Activated naive CD8-positive, alpha-beta T cell treated with anti-CD3 and anti-CD28 coated beads for 36 hours (primary cell): ENCODE measurements around the gene DEUP1. TPM values are rescaled to one million over a fixed set of nuclear protein-coding genes. Genes with fewer than 3 reads are reported as not detected.
"Not testable (repeated sequence)": the region's sequence is repeated elsewhere in the genome, so short reads cannot be mapped to it uniquely, and the experiment has no call there.

Experiments
- DNase-seq: peaks from one replicate; pipeline ENCODE4 v3.0.0; 2021
- H3K27ac Mint-ChIP-seq: one replicate; pipeline ENCODE4 v1.8.0; 2022; ENCODE audit warnings: mild to moderate bottlenecking, moderate library complexity, mixed read lengths
- H3K27me3 Mint-ChIP-seq: one replicate; pipeline ENCODE4 v1.8.0; 2022; ENCODE audit warnings: mild to moderate bottlenecking, mixed read lengths
- H3K36me3 Mint-ChIP-seq: one replicate; pipeline ENCODE4 v1.8.0; 2021; ENCODE audit warnings: mild to moderate bottlenecking, mixed read lengths
- H3K4me1 Mint-ChIP-seq: one replicate; pipeline ENCODE4 v1.8.0; 2021; ENCODE audit warnings: mixed read lengths
- H3K4me3 Mint-ChIP-seq: one replicate; pipeline ENCODE4 v1.8.0; 2022; ENCODE audit warnings: mild to moderate bottlenecking, moderate library complexity, mixed read lengths
- H3K9me3 Mint-ChIP-seq: one replicate; pipeline ENCODE4 v1.8.0; 2022; ENCODE audit warnings: mixed read lengths
- total RNA-seq, 2 experiments: library from RNA; stranded (reverse); gene quantifications; one replicate each; pipeline ENCODE4 v1.2.3, GENCODE V29; 2021

DEUP1 gene
- not detected for total RNA-seq

DNA sequence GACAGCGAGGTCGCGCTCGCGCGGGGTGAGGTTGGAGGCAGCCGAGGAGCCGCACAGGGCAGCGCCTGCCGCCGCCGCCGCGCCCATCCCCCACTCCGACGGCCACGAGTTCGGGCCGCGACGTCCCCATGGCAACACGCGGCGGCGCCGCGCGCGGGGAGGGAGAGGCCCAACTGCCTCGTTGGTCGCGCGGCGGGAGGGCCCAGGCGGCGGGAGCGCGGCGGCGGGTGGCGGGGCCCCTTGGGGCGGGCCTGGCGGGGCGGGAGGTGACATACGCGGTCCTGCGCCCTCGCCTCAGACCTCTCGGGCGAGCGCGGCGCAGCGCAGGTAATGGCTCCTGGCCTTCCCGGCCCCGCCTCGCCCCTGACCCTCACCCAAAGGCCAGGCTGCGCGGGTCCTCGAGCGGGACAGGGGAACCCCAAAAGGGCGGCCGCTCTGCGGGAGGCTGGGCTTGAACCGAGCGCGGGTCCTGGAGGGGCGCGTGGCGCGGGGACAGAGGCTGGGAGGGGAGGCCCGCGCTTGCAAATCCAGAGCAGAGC lies at the start of gene DEUP1:
Gene DEUP1, plus strand, starts transcription at position 297 of the 539 bp plus-strand sequence. CDS start 1,518 bp downstream, outside the sequence.
- Mint-ChIP-seq H3K9me3 (peaks cover 4% of the 10 kb centered on the region), H3K4me1 (peaks cover 4% of the 10 kb centered on the region), H3K27ac (no peak within 1 kb of the TSS)

DNA sequence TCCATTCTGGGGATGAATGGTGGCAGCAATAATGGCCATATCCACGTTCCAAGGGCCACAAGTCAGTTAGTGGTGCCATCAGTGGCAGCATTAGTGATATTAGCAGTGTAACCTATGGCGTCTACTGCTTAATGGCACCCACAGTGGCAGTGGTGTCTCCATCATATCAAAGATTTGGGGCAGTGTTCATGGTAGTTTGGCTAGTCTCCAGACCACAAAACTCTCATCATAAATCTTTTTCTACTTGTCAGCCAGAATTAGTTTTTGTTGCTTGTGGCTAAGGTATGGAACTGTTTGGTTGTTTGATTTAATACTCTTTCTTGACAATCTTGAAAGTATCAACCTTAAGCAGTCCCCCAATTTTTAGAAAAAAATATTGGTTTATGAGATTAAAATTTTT lies 45.1 kb upstream of the DEUP1 start:
- peaks cover 15% of the 10 kb centered on the region for H3K27me3 Mint-ChIP-seq
- DNase-seq, result no peak
- no peaks in the 10 kb centered on the region for H3K36me3 Mint-ChIP-seq
- no peak overlapping the region for H3K4me3 Mint-ChIP-seq
- no peaks in the 10 kb centered on the region for H3K4me1 Mint-ChIP-seq
- H3K9me3 Mint-ChIP-seq, result no peaks in the 10 kb centered on the region
- H3K27ac Mint-ChIP-seq, result no peak overlapping the region

More for the DNA sequence above, at the start of gene DEUP1:
- Mint-ChIP-seq H3K27me3 (peaks cover 53% of the 10 kb centered on the region), H3K4me3 (peak within 1 kb of the TSS; percentile 34), H3K36me3 (no peaks in the 10 kb centered on the region)
- peak; percentile 28 for DNase-seq

DNA sequence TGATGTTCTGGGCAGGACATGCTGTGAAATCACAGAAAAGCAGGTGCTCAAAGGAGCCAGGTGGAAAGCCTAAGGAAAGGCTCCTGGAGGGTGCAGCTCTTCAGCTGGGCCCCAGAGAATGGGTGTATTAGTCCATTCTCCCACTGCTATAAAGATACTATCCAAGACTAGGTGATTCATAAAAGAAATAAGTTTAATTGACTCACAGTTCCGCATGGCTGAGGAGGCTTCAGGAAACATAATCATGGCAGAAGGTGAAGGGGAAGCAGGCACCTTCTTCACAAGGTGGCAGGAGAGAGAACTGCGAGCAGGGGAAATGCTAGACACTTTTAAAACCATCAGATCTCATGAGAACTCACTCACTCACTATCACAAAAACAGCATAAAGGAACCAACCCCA lies 43.1 kb upstream of the DEUP1 start:
- DNase-seq, result no peak
- Mint-ChIP-seq H3K9me3 (no peaks in the 10 kb centered on the region), H3K27ac (no peak overlapping the region), H3K27me3 (peaks cover 21% of the 10 kb centered on the region), H3K4me3 (no peak overlapping the region), H3K4me1 (no peaks in the 10 kb centered on the region), H3K36me3 (no peaks in the 10 kb centered on the region)

DNA sequence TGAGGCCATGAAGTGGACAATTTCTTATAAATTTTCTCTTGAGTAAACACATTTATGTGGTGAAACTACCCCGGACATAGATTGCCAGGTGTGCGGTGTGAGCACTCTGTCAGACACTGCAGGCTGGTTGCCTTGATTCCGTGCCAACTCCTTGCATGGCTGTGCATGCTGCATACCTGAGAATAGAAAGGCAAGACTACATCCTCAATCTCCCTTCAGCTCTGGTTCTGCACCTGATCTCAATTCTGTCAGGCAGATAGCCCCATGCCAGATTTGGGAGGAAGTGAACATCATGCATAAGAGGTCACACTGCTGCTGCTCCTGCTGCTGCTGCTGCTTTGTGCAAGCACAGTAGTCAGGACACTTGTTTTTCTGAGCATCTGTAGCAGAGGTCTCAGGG lies 42.5 kb upstream of the DEUP1 start:
- Mint-ChIP-seq H3K9me3 (no peaks in the 10 kb centered on the region), H3K27me3 (peaks cover 21% of the 10 kb centered on the region), H3K36me3 (no peaks in the 10 kb centered on the region), H3K27ac (no peak overlapping the region), H3K4me1 (no peaks in the 10 kb centered on the region), H3K4me3 (no peak overlapping the region)
- no peak for DNase-seq

DNA sequence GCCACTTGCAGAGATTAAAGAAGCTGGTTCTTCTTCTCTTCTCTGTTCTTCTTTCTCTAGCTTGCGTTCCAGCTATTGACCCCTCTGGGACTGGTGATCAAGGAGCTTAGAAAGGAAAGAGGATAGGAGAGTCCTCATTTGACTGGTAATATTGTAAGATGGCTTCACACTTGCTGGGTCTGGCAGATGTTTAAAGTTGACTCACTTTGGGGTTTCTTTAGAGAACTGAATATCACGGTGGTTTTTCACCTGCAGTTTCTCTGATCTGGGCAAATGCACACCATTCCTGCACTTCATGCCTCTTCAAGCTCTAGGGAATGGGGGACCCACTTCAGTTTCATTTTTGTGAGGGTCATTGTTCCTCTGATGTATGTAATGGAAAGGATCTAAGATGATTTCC lies 41.8 kb upstream of the DEUP1 start:
- no peak overlapping the region for H3K4me3 Mint-ChIP-seq
- peaks cover 21% of the 10 kb centered on the region for H3K27me3 Mint-ChIP-seq
- no peak overlapping the region for H3K27ac Mint-ChIP-seq
- no peak for DNase-seq
- no peaks in the 10 kb centered on the region for H3K4me1 Mint-ChIP-seq
- no peaks in the 10 kb centered on the region for H3K36me3 Mint-ChIP-seq
- H3K9me3 Mint-ChIP-seq, result no peaks in the 10 kb centered on the region

DNA sequence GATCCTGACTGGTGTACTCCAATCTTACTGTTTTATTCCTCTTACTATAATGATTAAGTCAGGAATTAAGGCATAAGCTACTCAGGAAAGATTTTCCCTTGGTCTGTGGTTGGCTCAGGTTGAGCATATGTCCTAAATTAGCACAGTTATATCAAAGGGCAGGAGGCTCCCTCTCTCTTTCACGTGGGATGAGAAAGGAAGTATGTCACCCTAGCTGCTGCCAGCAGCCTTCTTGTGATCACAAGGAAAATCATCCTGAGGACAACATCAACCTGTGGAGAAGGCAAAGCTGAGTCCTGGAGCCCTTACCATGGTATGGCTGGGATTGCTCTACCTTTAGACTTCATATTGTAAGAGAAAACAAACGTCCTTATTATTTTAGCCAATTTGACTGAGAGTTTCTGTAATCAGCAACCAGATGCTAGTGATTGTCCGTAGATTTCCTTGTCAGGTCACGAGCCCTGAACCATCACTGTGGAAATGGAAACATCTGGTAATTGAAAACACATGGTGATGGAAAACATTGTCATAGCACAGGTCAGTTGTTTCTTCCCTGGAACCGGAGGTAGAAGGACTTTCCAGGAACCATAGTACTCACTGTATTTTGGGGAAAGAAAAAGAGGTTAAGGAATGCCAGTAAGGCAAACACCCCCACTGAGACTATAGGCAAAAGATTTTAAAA lies 40.6 kb upstream of the DEUP1 start:
- Mint-ChIP-seq H3K9me3 (no peaks in the 10 kb centered on the region), H3K36me3 (no peaks in the 10 kb centered on the region), H3K4me1 (no peaks in the 10 kb centered on the region), H3K4me3 (no peak overlapping the region), H3K27ac (no peak overlapping the region), H3K27me3 (peaks cover 24% of the 10 kb centered on the region)
- no peak for DNase-seq

DNA sequence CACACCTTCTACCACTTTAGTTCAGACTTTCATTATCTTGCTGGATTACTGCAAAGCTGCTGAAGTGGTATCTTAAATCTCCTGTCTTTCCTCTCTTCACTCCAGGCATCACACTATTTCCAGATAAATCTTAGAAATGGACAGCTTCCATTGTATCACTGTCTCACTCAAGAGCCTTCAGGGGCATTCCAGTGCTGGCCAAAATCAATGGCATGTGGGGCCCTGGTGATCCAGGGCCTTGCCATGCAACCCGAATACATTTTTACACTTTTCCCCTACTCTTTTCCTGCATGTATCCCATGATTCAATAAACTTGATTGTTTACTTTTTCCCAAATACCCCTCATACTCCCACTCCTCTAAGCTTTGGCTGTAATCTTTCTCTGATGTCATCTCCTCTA lies 39.4 kb upstream of the DEUP1 start:
- DNase-seq, result no peak
- H3K27ac Mint-ChIP-seq, result no peak overlapping the region
- H3K9me3 Mint-ChIP-seq, result no peaks in the 10 kb centered on the region
- H3K27me3 Mint-ChIP-seq, result peaks cover 24% of the 10 kb centered on the region
- no peaks in the 10 kb centered on the region for H3K36me3 Mint-ChIP-seq
- peaks cover 2% of the 10 kb centered on the region for H3K4me1 Mint-ChIP-seq
- no peak overlapping the region for H3K4me3 Mint-ChIP-seq

DNA sequence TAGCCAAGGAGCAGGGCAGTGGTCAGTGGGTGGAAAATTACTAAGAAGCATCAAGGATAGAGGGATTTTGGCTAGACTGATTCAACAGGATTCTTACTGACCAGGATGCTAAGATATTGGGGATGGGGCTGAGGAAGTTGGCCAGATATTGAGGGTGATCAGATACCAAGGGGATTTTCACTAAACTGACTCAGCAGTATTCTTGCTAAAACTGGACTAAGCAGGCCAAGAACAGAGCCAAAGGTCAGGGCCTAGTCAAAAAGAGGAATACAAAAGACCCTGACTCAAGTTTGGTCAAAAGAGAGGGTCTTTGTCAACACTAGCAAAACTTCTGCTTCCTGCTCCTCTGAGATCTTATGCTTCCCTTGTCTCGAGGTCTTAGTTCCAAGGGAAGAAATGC lies 38.6 kb upstream of the DEUP1 start:
- H3K9me3 Mint-ChIP-seq, result no peaks in the 10 kb centered on the region
- H3K27me3 Mint-ChIP-seq, result peaks cover 25% of the 10 kb centered on the region
- H3K4me3 Mint-ChIP-seq, result no peak overlapping the region
- H3K27ac Mint-ChIP-seq, result no peak overlapping the region
- peaks cover 2% of the 10 kb centered on the region for H3K4me1 Mint-ChIP-seq
- no peak for DNase-seq
- H3K36me3 Mint-ChIP-seq, result no peaks in the 10 kb centered on the region

GRCh38 chr11:93295921-93296575 lies 34.5 kb upstream of the DEUP1 start:
- no peak for DNase-seq
- Mint-ChIP-seq H3K4me1 (peaks cover 2% of the 10 kb centered on the region), H3K9me3 (no peaks in the 10 kb centered on the region), H3K4me3 (no peak overlapping the region), H3K27me3 (peaks cover 34% of the 10 kb centered on the region), H3K27ac (no peak overlapping the region), H3K36me3 (no peaks in the 10 kb centered on the region)

DNA sequence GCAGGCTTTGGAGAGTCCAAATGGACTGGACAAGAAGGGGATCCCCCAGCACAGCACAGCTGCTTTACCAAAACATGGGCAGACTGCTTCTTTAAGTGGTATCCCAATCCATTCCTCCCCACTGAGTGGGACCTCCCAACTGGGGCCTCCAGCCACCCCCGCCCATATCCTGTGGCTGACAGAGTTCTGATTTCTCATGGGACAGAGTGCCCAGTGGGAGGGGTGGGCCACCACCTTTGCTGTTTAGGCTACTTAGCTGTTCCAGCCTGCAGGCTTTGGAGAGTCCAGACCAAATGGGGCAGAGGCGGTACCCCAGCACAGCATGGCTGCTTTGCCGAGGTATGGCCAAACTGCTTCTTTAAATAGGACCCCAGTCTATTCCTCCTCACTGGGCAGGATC lies 26.9 kb upstream of the DEUP1 start:
- Mint-ChIP-seq H3K9me3 (peaks cover 4% of the 10 kb centered on the region), H3K27ac (no peak overlapping the region), H3K4me3 (no peak overlapping the region), H3K36me3 (no peaks in the 10 kb centered on the region), H3K4me1 (no peaks in the 10 kb centered on the region), H3K27me3 (peaks cover 25% of the 10 kb centered on the region)
- no peak for DNase-seq

- H3K36me3 Mint-ChIP-seq, H3K27me3 Mint-ChIP-seq, H3K4me3 Mint-ChIP-seq, H3K27ac Mint-ChIP-seq, H3K4me1 Mint-ChIP-seq, DNase-seq: not testable (repeated sequence)
- peaks cover 38% of the 10 kb centered on the region for H3K9me3 Mint-ChIP-seq
These were observed 16.1 kb upstream of the DEUP1 start for GRCh38 chr11:93314399-93314798.

DNA sequence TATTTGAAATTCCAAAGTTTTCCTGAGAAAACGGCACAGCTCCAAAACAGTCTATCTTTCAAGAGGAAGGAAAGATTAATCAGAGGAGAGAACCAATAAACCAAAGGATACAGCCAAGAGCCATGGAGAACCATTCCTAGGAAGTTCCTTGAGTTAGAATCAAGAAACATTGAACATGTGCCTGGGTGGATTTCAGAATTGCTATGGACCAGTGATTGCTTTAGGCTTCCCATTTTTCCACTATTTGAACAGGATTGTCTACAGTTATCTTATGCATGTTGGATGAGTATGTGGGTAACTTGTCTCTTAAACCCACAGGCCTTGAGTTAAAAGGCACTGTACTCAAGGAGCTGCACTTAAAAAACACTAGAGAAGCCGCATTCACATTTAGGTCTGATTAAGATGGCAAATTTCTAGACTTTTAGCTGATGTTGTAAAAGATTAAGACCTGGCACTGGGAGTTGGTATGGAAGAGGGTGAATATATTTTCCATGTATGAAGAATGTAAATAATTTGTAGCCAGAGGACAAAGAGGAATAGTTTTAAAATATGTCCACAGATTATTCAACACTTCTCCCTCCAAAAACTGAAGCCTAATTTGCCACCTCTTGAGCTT lies 11.2 kb upstream of the DEUP1 start:
- DNase-seq, result no peak
- Mint-ChIP-seq H3K4me1 (no peaks in the 10 kb centered on the region), H3K9me3 (peaks cover 24% of the 10 kb centered on the region), H3K27ac (no peak overlapping the region), H3K4me3 (no peak overlapping the region), H3K27me3 (no peaks in the 10 kb centered on the region), H3K36me3 (no peaks in the 10 kb centered on the region)

- H3K27me3 Mint-ChIP-seq, result no peaks in the 10 kb centered on the region
- no peak for DNase-seq
- H3K27ac Mint-ChIP-seq, result no peak overlapping the region
These were observed 10.3 kb upstream of the DEUP1 start for GRCh38 chr11:93320230-93320629.

GRCh38 chr11:93322207-93322606 lies 8.3 kb upstream of the DEUP1 start:
- peaks cover 10% of the 10 kb centered on the region for H3K9me3 Mint-ChIP-seq
- no peak for DNase-seq
- no peaks in the 10 kb centered on the region for H3K27me3 Mint-ChIP-seq
- H3K4me1 Mint-ChIP-seq, result no peaks in the 10 kb centered on the region
- no peak overlapping the region for H3K27ac Mint-ChIP-seq
- H3K4me3 Mint-ChIP-seq, result no peak overlapping the region
- H3K36me3 Mint-ChIP-seq, result no peaks in the 10 kb centered on the region

More at GRCh38 chr11:93320230-93320629, 10.3 kb upstream of the DEUP1 start:
- Mint-ChIP-seq H3K4me1 (no peaks in the 10 kb centered on the region), H3K9me3 (peaks cover 17% of the 10 kb centered on the region), H3K4me3 (no peak overlapping the region), H3K36me3 (no peaks in the 10 kb centered on the region)

DNA sequence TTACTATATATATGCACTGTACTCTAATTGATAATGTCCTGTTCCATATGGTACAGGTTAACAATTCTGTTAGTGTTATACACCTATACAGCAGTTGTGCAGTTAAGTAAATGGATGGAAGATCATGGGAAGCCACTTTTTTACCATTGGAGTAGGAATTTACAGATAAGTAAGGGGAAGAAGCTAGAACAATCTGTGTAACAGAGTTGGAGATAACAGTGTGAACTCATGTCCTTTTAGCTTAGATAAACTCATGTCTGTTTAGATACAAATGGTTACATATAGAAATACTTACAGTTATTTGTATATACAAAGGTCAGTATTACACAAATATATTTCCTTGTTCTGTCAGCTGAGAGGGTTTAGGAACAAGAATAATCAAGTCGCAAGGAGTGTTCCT lies 6.8 kb upstream of the DEUP1 start:
- Mint-ChIP-seq H3K4me3 (no peak overlapping the region), H3K9me3 (peaks cover 7% of the 10 kb centered on the region), H3K36me3 (no peaks in the 10 kb centered on the region), H3K4me1 (no peaks in the 10 kb centered on the region), H3K27ac (no peak overlapping the region), H3K27me3 (peaks cover 8% of the 10 kb centered on the region)
- DNase-seq, result no peak
